ENCODE data around the gene SKAP1.
"Not testable (repeated sequence)": the region's sequence is repeated elsewhere in the genome, so short reads cannot be mapped to it uniquely, and the experiment has no call there.

DNA sequence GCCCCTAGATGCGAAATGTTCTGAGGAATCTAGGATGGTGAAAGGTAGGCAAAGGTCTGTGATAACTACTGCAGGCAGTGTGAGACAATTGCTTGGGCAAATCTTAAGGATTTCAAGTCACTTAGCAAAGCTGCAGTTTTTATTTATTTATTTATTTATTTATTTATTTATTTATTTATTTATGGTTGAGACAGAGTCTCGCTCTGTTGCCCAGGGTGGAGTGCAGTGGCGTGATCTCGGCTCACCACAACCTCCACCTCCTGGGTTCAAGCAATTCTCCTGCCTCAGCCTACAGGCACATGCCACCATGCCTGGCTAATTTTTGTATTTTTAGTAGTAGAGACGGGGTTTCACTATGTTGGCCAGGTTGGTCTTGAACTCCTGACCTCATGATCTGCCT lies 243.7 kb downstream of the SKAP1 start:
- TF ChIP-seq, protein P1, sequence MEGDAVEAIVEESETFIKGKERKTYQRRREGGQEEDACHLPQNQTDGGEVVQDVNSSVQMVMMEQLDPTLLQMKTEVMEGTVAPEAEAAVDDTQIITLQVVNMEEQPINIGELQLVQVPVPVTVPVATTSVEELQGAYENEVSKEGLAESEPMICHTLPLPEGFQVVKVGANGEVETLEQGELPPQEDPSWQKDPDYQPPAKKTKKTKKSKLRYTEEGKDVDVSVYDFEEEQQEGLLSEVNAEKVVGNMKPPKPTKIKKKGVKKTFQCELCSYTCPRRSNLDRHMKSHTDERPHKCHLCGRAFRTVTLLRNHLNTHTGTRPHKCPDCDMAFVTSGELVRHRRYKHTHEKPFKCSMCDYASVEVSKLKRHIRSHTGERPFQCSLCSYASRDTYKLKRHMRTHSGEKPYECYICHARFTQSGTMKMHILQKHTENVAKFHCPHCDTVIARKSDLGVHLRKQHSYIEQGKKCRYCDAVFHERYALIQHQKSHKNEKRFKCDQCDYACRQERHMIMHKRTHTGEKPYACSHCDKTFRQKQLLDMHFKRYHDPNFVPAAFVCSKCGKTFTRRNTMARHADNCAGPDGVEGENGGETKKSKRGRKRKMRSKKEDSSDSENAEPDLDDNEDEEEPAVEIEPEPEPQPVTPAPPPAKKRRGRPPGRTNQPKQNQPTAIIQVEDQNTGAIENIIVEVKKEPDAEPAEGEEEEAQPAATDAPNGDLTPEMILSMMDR (conservative IDR thresholded peaks at IDR 0.05): not testable (repeated sequence)
- TF ChIP-seq EZH2 (IDR thresholded peaks at IDR 0.05; ENCODE audit: low read depth): not testable (repeated sequence)
